NCI-H2081 (cell line): ENCODE results near the gene UGT1A3.

Experiments
- DNase-seq, 2 experiments: peaks; one replicate each; lab custom pipeline; 2025; lab: John Stamatoyannopoulos, UW

Gene UGT1A3

GRCh38 chr2:233816771-233817170 lies 87.9 kb downstream of the UGT1A3 start:
- no peak for DNase-seq

GRCh38 chr2:233817361-233817911 lies 88.6 kb downstream of the UGT1A3 start:
- no peak for DNase-seq

DNA sequence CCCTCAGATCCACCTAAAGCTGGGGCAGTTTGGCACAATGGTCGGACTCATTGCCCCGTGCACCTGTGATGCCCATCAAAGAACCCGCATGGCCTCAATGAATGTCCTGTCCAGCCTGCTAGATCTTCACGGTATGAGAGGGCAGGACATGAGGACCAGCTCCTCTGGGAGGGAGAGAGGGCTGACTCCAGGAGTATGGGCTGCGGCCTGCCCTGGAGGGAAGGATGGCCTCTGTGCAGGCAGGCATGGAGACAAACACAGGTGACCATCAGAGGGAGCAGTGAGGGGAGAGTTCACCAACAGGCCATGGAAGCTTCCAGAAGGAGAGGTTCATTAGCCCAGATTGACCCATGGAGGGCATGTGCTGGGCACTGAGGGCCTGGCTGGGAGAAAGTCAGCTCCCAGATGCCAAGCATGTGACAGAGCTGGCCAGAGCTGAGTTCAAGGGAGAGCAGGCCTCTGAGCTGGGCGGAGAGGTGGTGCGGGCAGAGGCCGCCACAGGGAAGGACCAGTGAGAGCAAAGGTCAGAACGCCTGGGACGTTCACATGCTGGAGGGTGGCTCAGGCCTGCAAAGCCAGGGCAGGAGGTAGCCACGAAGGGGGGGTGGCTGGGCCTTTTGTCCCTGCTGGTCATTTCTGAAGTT lies 89.3 kb downstream of the UGT1A3 start:
- DNase-seq, result no peak

- DNase-seq, result no peak
These were observed 90.1 kb downstream of the UGT1A3 start for GRCh38 chr2:233818639-233819621.

DNA sequence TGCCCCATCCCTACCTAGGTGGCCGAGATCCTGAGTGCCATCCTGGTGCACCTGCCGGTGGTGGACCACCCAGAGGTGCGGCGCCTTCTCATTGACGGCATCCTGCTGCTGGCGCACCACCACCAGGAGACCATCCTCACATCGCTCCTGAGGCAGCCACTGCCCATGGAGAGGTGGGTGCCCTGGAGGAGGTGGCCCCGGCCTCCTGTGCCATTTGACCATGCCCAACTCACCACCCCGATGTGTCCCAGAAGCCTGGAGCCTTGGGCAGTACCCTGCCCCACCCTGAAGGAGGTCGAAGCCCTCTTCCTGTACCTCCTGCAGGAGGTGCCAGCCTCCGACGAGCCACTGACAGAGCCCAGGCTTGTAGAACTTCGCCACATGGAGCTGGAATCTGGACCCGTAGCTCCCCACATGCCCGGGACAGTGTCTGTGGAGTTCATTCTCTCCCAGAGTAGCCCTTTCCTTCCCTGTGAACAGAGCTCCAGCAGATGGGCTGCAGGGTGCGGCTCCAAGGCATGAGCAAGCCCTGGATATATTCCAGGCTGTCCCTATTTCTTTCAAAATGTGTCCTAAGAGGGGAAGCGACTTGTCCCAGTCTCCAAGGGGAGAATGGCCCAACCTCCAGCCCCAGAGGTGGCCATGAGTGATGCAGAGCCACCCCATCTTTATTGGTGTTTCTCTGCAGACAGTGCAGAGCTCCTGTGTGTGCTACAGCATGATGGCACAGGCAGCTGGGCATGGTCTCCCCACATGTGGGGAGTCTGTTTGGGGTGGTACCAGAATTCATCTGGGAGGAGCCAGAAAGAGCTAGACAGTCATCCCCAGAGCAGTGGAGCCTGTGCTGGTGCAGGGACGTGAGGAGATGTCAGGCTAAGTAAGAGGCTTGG lies 91.3 kb downstream of the UGT1A3 start:
- DNase-seq, result no peak

DNA sequence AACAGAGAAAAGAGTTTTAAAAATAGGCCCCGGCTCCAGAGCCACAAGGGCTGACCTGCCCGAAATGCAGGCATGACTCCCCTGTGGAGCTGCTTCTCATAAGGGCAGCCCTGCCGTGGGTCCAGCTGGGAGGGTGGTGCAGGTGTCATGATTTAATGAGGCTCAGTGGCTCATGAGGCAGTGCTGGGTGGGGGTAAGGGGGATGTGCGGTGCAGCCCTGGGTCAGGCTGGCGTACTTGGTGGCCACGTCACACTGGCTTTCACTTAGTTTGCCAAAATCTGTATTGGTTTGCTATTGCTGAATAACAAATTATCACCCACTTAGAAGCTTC lies 91.9 kb downstream of the UGT1A3 start:
- DNase-seq, result no peak

GRCh38 chr2:233821196-233821595 lies 92.4 kb downstream of the UGT1A3 start:
- no peak for DNase-seq

DNA sequence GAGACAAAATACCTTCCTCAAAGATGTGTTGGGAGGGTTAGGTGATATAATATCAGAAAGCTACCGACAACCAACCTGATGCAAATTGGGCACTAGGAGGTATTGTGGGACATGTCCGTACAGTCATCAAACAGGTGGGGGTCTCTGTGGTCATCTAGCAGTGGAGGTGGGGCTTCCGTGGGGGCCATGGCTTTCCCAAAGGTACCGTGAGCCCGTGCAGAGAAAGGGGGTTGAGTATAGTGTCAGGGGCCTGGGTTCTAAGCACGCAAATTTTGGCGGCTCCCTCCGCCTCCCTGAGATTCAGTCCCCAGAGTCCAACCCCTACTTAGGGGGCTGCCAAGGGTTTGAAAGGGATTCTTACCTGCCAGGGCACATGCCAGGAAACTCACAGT lies 92.9 kb downstream of the UGT1A3 start:
- no peak for DNase-seq

GRCh38 chr2:233822101-233822771 lies 93.4 kb downstream of the UGT1A3 start:
- DNase-seq, result no peak
